ENCODE results near the gene ZNF805. TPM values are rescaled to one million over a fixed set of nuclear protein-coding genes. Genes with fewer than 3 reads are reported as not detected.
"Not testable (repeated sequence)": the region's sequence is repeated elsewhere in the genome, so short reads cannot be mapped to it uniquely, and the experiment has no call there.

The ZNF805 gene
- total RNA-seq, 1 donor from 2014 or later, result 7.8 TPM

DNA sequence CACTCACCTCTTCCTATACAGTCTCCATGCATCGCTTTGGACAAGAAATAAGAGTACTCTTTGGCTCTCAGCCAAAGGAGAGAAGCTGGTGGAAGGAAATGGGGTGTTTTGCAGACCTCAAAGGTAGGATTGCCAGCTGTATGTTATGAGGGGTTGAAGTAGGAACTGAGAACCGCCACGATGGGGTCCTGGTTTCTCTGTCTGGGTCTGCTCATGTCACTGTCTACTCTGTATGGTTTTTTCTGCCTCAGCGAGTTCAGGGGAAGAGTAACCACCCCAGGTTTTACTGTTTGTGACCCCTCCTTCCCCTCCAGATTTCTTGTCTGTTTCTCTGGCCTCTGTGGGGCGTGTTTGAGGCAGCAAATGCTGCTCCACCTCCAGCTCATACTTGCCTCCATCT is 4.1 kb downstream of the ZNF805 start:
- DNase-seq (ENCODE audit: low read depth), result no peak
- no peak overlapping the region for H3K4me3 ChIP-seq (ENCODE audit: low read depth, low read length)
- TF ChIP-seq, protein P1, sequence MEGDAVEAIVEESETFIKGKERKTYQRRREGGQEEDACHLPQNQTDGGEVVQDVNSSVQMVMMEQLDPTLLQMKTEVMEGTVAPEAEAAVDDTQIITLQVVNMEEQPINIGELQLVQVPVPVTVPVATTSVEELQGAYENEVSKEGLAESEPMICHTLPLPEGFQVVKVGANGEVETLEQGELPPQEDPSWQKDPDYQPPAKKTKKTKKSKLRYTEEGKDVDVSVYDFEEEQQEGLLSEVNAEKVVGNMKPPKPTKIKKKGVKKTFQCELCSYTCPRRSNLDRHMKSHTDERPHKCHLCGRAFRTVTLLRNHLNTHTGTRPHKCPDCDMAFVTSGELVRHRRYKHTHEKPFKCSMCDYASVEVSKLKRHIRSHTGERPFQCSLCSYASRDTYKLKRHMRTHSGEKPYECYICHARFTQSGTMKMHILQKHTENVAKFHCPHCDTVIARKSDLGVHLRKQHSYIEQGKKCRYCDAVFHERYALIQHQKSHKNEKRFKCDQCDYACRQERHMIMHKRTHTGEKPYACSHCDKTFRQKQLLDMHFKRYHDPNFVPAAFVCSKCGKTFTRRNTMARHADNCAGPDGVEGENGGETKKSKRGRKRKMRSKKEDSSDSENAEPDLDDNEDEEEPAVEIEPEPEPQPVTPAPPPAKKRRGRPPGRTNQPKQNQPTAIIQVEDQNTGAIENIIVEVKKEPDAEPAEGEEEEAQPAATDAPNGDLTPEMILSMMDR (conservative IDR thresholded peaks at IDR 0.05; ENCODE audit: low read depth, low read length), result no peak

DNA sequence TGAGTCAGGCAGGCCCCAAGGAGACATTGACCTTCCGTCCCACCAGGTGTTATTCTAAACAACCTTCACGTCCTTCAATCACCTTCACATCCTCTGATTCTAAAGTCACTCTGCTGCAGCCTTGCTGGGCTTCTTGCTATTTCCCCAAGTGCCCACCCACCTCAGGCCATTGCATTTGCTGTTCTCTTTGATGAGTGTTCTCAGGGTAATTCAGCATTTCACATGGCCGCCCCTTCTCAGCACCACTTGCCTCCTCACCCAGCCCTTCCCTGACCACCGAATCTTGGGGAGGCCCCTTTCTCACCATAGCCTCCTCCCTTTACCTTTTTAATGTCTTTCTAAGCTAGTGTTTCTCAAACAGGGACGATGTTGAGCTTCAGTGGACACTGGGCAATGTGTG is 4.6 kb downstream of the ZNF805 start:
- TF ChIP-seq, protein P1 (conservative IDR thresholded peaks at IDR 0.05; ENCODE audit: low read depth, low read length), result no peak
- DNase-seq (ENCODE audit: low read depth), result no peak
- no peak overlapping the region for H3K4me3 ChIP-seq (ENCODE audit: low read depth, low read length)

DNA sequence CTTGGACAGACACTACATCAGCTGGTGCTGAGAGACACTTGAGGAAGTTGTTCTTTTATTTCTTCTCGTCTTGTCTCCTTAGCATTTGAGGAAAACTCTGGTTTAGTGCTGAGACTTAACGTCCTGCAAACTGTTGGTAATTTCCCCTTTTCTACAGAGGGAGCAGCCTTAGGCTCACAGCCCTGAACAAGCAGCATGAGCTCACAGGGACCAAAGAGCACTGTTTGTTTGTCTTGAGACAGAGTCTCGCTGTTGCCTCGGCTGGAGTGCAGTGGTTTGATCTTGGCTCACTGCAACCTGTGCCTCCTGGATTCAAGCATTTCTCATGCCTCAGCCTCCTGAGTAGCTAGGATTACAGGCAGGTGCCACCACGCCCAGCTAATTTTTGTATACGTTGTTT is 5.5 kb downstream of the ZNF805 start:
- TF ChIP-seq, protein P1 (conservative IDR thresholded peaks at IDR 0.05; ENCODE audit: low read depth, low read length), result no peak
- DNase-seq (ENCODE audit: low read depth), result no peak

DNA sequence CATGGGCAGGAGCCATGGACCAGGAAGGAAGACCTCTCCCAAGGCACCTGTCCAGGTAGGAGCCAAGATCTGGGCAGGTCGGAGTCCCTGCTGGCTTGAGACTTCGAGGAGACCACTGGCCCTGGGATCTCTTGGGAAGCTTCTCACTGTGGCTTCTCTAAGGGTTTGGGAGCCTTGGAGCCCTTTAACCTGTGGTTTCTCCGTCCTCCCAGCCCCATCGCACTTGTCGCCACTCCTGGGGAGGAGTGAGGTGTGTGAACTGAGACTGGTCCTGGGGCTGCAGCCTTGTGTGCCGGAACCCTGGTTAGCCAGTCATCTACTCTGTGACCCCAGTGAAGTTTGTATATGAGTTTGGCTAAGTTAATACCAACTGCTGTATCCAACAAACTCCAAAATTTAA is 8.2 kb downstream of the ZNF805 start:
- no peak overlapping the region for H3K4me3 ChIP-seq (ENCODE audit: low read depth, low read length)
- TF ChIP-seq, protein P1 (conservative IDR thresholded peaks at IDR 0.05; ENCODE audit: low read depth, low read length), result no peak
- DNase-seq (ENCODE audit: low read depth), result no peak

More for the DNA sequence above, 5.5 kb downstream of the ZNF805 start:
- no peak overlapping the region for H3K4me3 ChIP-seq (ENCODE audit: low read depth, low read length)

DNA sequence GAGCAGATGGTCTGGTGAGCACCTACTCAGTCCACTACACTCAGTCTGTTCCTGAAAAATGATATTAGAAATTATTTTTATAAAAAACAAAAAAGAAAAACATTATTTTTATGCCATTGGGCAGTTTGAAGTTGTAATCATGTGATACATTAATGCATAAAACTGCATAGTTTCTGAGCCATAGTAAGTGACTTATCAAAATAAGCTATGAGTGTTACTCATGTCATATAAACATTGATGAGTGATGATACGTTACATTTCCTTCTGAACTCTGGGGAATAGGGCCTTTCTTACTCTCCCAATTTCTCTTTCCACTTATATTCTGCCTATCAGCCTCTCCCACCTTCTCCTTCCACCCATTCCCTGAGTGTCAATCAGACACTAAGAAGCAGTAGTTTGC is 8.9 kb downstream of the ZNF805 start:
- DNase-seq (ENCODE audit: low read depth), result no peak
- no peak overlapping the region for H3K4me3 ChIP-seq (ENCODE audit: low read depth, low read length)
- TF ChIP-seq, protein P1 (conservative IDR thresholded peaks at IDR 0.05; ENCODE audit: low read depth, low read length), result no peak

DNA sequence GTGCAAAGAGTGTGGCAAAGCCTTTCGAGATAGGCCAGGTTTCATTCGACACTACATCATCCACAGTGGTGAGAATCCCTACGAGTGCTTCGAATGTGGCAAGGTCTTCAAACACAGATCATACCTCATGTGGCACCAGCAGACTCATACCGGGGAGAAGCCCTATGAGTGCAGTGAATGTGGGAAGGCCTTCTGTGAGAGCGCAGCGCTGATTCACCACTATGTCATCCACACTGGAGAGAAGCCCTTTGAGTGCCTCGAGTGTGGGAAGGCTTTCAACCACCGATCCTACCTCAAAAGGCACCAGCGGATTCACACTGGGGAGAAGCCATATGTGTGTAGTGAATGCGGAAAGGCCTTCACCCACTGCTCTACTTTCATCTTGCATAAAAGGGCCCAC is 13.3 kb downstream of the ZNF805 start:
- not testable (repeated sequence) for DNase-seq (ENCODE audit: low read depth); H3K4me3 ChIP-seq (ENCODE audit: low read depth, low read length)

DNA sequence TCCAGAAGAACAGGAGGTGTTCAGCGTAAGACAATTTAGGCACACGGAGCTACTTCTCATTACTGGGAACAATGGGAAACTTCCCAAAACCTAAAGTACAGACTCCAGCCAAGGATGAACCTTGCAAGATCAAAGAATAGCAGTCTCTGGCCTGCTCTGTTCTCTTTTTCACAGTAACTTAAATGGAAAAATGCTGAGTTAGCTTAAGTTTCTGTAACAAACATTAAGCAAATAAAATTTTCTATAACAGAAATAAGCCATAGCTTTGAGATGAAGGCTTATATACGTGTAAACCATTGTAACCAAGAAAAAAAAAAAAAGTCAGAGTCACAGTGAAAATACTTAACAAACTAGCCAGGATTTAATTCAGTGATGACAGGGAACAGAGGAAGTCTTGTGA is 21.6 kb downstream of the ZNF805 start:
- TF ChIP-seq, protein P1 (conservative IDR thresholded peaks at IDR 0.05; ENCODE audit: low read depth, low read length), result no peak
- no peak for DNase-seq (ENCODE audit: low read depth)
- no peak overlapping the region for H3K4me3 ChIP-seq (ENCODE audit: low read depth, low read length)
